DOHH2 (cell line): Measurements from ENCODE around the gene PXT1.

Experiments
- EZH2phosphoT487 ChIP-seq: fragments of 200-600 bp; sonication (generic); IDR thresholded peaks from 2 replicates; pipeline ENCODE4 v1.6.1; 2017; ENCODE audit warnings: borderline replicate concordance, mild to moderate bottlenecking, antibody characterized with exemption, low read length, moderate library complexity, mixed read lengths
- TF ChIP-seq, protein P1 (sequence below): fragments of 200-600 bp; sonication (generic); IDR thresholded peaks from one replicate; pipeline ENCODE4 v1.5.1; 2014; ENCODE audit warnings: antibody characterized with exemption, mild to moderate bottlenecking, low read depth, low read length; ENCODE audit not compliant: poor library complexity, severe bottlenecking

- TF ChIP-seq, protein P1, sequence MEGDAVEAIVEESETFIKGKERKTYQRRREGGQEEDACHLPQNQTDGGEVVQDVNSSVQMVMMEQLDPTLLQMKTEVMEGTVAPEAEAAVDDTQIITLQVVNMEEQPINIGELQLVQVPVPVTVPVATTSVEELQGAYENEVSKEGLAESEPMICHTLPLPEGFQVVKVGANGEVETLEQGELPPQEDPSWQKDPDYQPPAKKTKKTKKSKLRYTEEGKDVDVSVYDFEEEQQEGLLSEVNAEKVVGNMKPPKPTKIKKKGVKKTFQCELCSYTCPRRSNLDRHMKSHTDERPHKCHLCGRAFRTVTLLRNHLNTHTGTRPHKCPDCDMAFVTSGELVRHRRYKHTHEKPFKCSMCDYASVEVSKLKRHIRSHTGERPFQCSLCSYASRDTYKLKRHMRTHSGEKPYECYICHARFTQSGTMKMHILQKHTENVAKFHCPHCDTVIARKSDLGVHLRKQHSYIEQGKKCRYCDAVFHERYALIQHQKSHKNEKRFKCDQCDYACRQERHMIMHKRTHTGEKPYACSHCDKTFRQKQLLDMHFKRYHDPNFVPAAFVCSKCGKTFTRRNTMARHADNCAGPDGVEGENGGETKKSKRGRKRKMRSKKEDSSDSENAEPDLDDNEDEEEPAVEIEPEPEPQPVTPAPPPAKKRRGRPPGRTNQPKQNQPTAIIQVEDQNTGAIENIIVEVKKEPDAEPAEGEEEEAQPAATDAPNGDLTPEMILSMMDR: no peak
- no peak for TF ChIP-seq EZH2phosphoT487
Measured at GRCh38 chr6:36488221-36488620, 45.6 kb upstream of the PXT1 start.
